HepG2 (cell line): Measurements from ENCODE around the gene SOX12. TPM values are rescaled to one million over a fixed set of nuclear protein-coding genes. Genes with fewer than 3 reads are reported as not detected.

Experiments used
- AKAP8 ChIP-seq: sonication (generic); formaldehyde crosslinking; IDR thresholded peaks from 2 replicates; pipeline ENCODE4 v1.5.1; 2020; ENCODE audit warnings: mild to moderate bottlenecking, missing genetic modification reagents
- CSRNP1 ChIP-seq: sonication (generic); formaldehyde crosslinking; IDR thresholded peaks from 2 replicates; pipeline ENCODE4 v1.8.1; 2023; ENCODE audit warnings: mild to moderate bottlenecking, missing genetic modification reagents
- HHEX ChIP-seq: IDR thresholded peaks from 2 replicates; pipeline ENCODE4 v1.6.1; 2016; ENCODE audit warnings: control low read depth
- HIC2 ChIP-seq: sonication (generic); formaldehyde crosslinking; IDR thresholded peaks from 2 replicates; pipeline ENCODE4 v1.9.0; 2022; ENCODE audit warnings: low read depth, missing genetic modification reagents
- KDM5B ChIP-seq: sonication (generic); formaldehyde crosslinking; IDR thresholded peaks from 2 replicates; pipeline ENCODE4 v1.4.0; 2020; ENCODE audit warnings: missing genetic modification reagents, mild to moderate bottlenecking, borderline replicate concordance
- KMT2A ChIP-seq: sonication (generic); formaldehyde crosslinking; IDR thresholded peaks from 2 replicates; pipeline ENCODE4 v1.4.0; 2020; ENCODE audit warnings: missing genetic modification reagents
- MLX ChIP-seq: IDR thresholded peaks from 2 replicates; pipeline ENCODE4 v1.6.1; 2016
- NONO ChIP-seq, 2 experiments: fragments of 450-650 bp in 1 of 2; sonication (generic) in 1 of 2; formaldehyde crosslinking in 1 of 2; IDR thresholded peaks in 1 of 2; conservative IDR thresholded peaks in 1 of 2; 2 replicates each; pipeline versions ENCODE4 v1.6.1 to v1.8.0; 2017 to 2022; ENCODE audit warnings: mild to moderate bottlenecking in 1 of 2, missing genetic modification reagents in 1 of 2, moderate library complexity in 1 of 2
- ZBTB38 ChIP-seq: sonication (generic); formaldehyde crosslinking; IDR thresholded peaks from 2 replicates; pipeline ENCODE4 v1.5.1; 2020; ENCODE audit warnings: mild to moderate bottlenecking, missing genetic modification reagents
- ZNF207 ChIP-seq: fragments of 450-650 bp; IDR thresholded peaks from 2 replicates; pipeline ENCODE4 v1.6.1; 2016; ENCODE audit warnings: antibody characterized with exemption, borderline replicate concordance
- ZNF33A ChIP-seq: sonication (generic); formaldehyde crosslinking; IDR thresholded peaks from 2 replicates; pipeline ENCODE4 v1.5.1; 2020; ENCODE audit warnings: missing genetic modification reagents, mild to moderate bottlenecking, moderate library complexity, borderline replicate concordance
- ZNF501 ChIP-seq: sonication (generic); formaldehyde crosslinking; IDR thresholded peaks from 2 replicates; pipeline ENCODE4 v1.5.1; 2020; ENCODE audit warnings: mild to moderate bottlenecking, moderate library complexity, missing genetic modification reagents
- ZNF558 ChIP-seq: sonication (generic); formaldehyde crosslinking; IDR thresholded peaks from 2 replicates; pipeline ENCODE4 v1.9.0; 2022; ENCODE audit warnings: mild to moderate bottlenecking, missing genetic modification reagents, borderline replicate concordance
- ZNF572 ChIP-seq: sonication (generic); formaldehyde crosslinking; IDR thresholded peaks from 2 replicates; pipeline ENCODE4 v1.5.1; 2020; ENCODE audit warnings: mild to moderate bottlenecking, missing genetic modification reagents
- ZNF607 ChIP-seq: sonication (generic); formaldehyde crosslinking; IDR thresholded peaks from 2 replicates; pipeline ENCODE4 v1.5.1; 2020; ENCODE audit warnings: missing genetic modification reagents, mild to moderate bottlenecking, borderline replicate concordance
- ZNF646 ChIP-seq: sonication (generic); formaldehyde crosslinking; IDR thresholded peaks from 2 replicates; pipeline ENCODE4 v1.9.0; 2021; ENCODE audit warnings: mild to moderate bottlenecking, missing genetic modification reagents
- polyA plus RNA-seq, 8 experiments: library from polyadenylated mRNA; depleted of rRNA in 3 of 8; stranded (reverse) in 7 of 8; unstranded in 1 of 8; fragments of >200 nt; fragmentation: Illumina TruSeq in 4 of 8; extraction: Trizol in 4 of 8; gene quantifications; 2 replicates each; pipeline versions ENCODE4 v1.2.1 to v1.2.3, GENCODE V29; 2011 to 2016; ENCODE audit warnings: low read depth in 4 of 8, missing spikeins in 1 of 8, mixed read lengths in 1 of 8; ENCODE audit not compliant: insufficient read depth in 1 of 8
- total RNA-seq, 5 experiments: library from RNA; depleted of rRNA; stranded (reverse); fragments of >200 nt; fragmentation: Illumina TruSeq; extraction: Trizol; gene quantifications; 2 replicates each; pipeline ENCODE4 v1.2.3, GENCODE V29; 2016; ENCODE audit warnings: low read depth in 1 of 5

SOX12 gene
- total and polyA plus RNA-seq, 2 of the 13 experiments (the other 11 are each of a cell fraction or from before 2014, with no cell fraction given) = 10.0 to 18.7 TPM

- TF ChIP-seq ZNF646 (CRISPR knock-in tag) (no peak), ZNF33A (no peak), MLX (no peak), KDM5B (CRISPR knock-in tag) (no peak; the same call in 1 of the 2 replicates), ZNF558 (CRISPR knock-in tag) (no peak; the same call in 1 of the 2 replicates), HHEX (CRISPR knock-in tag) (no peak), NONO (IDR thresholded peaks at IDR 0.05) (no peak), NONO (CRISPR knock-in tag; conservative IDR thresholded peaks at IDR 0.05) (no peak; the same call in none of the 2 replicates), HIC2 (no peak), ZBTB38 (CRISPR knock-in tag) (no peak), KMT2A (CRISPR knock-in tag) (no peak; the same call in 1 of the 2 replicates), ZNF501 (CRISPR knock-in tag) (no peak), CSRNP1 (0 out of 2 replicates have a peak, but pooled peaks have one; percentile 15), ZNF607 (no peak), ZNF207 (no peak), ZNF572 (CRISPR knock-in tag) (no peak), AKAP8 (CRISPR knock-in tag) (no peak; the same call in 1 of the 2 replicates)
Observed at GRCh38 chr20:325889-326644, 715 bp downstream of the SOX12 start (continued).
